GM15510 (cell line): Measurements from ENCODE around the gene TOMM5.

Experiments used
- POLR2A ChIP-seq: IDR thresholded peaks from 3 replicates; pipeline ENCODE4 v1.6.1; 2011; ENCODE audit warnings: borderline replicate concordance; ENCODE audit not compliant: insufficient read length; ENCODE audit errors: extremely low read depth

TOMM5 gene

DNA sequence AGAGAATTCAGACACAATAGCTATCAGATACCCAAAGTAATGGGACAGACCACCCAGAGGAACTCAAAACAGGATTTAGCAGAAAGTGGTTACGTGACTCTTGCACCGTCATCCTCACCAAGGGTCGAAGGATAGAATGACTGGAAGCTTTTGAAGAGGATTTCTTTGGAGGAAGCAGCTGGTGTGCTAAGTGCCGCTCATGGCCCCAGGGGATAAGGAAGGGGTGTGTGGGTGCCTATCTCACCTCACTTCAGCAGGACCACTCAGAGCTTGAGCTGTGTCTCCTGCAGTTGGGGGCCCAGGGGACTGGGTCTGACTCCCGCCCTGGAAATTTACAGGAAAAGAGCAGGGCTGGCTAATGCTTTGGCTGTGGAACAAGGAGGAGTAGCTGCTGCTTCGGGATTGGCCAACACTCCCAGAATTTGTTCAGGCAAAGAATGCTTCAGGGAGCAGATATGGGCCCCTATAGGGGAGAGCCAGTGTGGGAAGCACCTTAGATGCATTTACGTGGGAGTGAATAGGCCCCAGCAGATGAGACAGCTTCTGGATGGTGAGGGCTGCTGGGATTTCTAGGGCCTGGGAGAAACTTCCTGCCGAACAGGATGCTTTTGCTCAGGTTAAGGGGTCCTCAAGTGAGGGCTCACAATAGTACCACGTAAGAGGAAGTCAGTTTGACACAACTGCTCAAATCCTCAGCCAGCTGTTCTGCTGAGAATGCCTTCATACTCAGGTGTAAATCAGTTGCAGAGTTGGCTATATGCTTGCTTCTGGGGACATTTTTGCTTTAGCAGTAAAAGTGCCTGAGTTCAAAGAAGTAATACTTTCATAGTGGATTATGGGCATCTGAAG is 29.1 kb upstream of the TOMM5 start:
- TF ChIP-seq POLR2A, result no peak

DNA sequence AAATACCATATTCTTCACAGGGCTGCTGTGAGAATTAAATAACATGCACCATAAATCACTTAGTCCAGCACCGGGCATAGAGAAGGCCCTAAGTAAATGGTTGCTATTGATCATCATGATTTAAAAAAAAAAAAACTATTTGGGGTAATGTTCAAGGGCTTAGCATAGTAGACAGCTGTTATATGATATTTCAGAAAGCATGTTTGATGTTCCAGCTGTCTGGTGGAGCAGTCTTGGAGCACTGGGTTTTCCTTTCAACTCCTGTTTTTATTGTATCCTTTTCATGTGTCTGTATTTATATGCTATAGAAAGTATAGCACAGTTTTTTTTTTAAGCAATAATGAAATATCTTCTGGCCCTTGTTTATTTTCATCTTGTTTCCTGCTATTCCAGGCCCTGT is 28.0 kb upstream of the TOMM5 start:
- TF ChIP-seq POLR2A, result no peak

DNA sequence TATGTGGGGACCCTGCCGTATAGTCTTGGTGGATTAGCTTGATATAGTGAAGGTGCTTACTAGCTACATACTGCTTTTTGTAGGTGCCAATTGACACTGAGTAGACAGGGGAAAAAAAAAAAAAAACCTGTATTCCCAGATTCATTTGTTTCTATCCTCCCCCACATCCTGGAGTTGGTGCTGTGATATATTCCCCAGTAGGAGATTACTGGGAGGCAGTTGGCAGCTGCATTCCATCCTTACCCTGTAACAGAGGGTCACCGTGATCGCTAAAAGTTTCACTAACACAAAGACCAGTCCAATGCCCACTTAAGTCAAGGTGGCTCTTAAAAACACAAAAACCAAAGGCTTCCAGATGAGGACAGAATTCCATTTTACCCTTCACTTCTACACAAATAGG is 27.4 kb upstream of the TOMM5 start:
- no peak for TF ChIP-seq POLR2A

DNA sequence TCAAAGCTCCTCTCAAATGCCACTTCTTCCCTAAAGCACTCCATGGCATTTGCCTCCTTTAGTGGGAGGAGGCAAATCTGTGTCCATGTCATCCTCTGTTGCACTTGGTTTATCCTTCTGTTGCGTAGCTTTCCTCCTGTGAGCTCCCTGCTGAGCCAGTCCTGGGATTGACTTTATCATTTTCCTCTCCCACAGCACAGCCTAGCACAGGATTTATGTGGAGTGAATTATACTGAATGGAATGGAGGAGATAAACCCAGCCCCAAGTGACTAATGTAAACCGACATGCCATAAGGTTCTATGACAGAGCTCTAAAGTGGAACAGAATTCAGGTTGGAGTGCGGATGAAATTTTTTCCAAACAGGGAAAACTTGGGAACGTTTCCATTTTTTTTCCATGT is 26.4 kb upstream of the TOMM5 start:
- no peak for TF ChIP-seq POLR2A

DNA sequence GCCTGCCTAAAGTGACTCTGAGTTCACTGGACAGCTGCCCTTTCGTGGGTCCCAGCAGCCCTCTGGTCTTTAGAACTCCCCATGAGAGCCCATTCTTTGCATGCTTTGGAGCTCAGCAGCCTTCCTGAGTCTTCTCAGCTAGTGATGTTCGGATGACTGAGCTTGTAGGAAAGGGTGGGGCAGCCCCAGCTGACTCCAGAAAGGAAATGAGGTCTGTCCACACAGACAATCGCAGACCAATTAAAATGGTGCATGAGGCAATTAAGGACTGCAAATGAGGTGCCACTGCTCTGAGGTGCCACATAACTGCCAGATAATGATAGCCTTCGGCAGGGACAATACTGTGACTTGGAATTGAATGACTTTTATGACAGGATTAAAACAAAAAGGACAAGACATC is 25.4 kb upstream of the TOMM5 start:
- TF ChIP-seq POLR2A, result no peak

DNA sequence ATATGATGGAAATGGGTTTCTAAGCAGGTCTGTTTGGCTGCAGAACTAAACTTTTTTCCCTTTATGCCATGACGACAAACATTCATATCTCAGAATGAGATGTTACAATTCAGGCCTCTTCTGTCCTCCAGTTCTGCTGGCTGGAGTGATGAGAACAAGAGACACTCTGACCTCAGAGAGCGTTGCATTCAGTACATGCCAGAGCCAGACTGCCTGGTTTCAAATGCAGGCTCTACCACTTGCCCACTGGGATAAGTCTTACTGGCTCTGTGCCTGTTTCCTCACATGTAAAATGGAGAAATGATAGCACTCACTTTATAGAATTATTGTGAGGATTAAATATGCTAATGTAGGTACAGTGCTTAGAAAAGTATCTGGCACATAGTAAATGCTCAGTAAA is 24.8 kb upstream of the TOMM5 start:
- no peak for TF ChIP-seq POLR2A

DNA sequence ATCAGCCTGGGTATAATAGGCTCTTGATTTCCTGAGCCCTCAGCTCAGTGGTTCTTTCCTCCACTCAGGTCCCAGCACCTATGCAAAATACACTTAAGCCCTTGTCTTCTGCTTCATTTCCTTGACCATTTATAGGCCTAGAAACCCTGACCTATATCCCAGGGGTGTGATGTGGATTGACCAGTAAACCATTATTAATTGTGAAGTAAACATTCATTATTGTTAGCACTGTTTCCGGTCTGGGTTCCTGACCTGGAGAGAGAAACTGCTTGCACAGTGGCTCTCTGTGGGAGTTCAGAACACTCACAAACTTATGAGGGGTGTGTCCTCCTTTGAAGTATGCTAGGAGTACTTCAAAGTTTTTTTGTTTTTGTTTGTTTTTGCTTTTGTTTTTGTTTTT is 19.6 kb upstream of the TOMM5 start:
- no peak for TF ChIP-seq POLR2A

DNA sequence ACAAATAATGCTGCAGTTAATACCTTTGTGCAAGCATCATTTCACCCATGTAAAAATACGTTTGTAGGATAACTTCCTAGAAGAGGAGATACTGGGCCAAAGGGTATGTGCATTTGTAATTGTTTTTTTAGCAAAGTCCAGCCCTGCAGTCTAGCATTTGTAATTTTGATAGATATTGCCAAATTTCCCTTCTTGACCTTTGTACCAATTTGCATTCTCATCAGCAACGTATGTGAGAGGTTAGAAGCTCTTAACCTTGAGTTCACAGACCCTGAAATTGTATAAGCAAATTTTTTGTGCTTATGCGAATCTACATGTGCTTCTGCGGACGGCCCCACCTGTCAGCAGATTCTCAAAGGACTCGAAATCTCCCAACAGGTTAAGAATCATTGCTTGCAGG is 18.6 kb upstream of the TOMM5 start:
- TF ChIP-seq POLR2A, result no peak

DNA sequence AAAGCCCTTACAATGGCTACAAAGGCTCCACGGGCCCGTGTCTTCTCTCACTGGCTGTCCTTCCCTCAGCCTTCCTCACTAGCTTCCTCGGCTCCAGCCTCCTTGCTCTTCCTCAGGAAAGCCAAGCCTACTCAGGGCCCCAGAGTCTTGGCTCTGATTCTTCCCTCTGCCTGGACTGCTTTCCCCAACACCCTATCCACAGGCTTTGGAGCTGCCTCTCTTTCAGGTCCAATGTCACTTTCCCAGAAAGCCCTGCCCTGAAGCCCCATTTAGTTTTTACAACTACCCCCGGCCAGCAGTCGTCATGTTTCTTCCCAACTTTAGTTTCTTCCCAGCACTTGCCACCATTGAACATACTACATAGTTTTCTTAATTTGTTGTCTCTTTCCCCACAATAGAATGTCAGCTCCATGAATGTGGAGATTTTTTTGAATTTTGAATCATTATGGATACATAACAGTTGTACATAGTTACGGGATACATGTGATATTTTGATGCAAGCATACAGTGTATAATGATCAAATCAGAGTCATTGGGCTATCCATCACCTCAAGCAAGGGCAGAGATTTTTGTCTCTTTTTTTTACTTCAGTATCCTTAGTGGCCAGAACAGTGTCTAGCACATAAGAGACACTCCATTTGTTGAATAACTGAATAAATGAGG is 17.5 kb upstream of the TOMM5 start:
- no peak for TF ChIP-seq POLR2A

DNA sequence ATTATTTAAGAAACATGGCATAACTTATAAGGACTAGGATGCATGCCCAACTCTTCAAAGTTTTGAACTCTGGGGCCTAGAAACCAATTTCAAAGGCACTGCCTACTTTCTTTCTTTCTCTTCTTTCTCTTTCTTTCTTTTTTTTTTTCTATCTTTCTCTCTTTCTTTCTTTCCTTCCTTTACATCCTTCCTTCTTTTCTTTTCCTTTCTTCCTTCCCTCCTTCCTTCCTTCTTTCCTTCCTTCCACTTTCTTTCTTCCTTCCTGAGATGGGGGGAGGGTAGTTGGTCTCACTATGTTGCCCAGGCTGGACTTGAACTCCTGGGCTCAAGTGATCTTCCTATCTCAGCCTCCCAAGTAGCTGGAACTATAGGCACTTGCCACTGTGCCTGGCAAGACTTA is 15.9 kb upstream of the TOMM5 start:
- no peak for TF ChIP-seq POLR2A

DNA sequence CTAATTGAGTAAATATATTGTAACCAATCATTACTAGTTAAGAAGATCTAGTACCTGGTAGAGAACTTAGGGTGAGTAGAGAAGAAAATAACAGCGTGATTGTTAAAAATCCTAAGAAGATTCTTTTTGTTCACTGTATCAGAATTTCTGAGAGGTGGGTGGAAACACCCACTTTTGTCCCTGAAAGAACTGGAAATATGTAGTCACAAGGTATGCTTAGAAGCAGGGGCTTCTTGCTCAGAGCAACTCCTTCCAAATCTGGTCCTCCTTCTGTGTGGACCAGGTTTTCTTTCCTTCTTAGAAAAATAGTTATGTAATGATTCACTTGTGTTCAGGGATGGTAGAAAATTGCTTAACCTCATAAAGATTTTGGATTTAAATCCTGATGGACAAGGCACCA is 11.9 kb upstream of the TOMM5 start:
- TF ChIP-seq POLR2A, result no peak

DNA sequence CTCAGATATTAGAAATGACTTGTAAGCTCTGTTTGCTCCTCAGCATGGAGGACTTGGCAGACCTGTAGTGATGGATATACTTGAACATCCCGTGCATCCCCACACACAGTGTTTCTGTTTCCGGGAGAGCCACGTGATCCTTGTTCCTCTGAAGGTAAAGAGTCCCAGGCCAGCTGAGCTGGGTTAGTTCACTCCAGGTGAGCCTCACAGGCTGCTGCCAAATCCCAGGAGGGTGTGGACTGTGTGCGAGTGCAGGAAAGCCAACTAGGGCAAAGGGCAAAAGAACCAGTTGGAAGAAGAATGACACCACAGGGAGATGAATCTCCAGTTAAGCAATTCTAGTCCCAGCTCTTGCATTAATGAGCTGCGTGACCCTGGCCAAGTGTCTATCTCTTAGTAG is 10.4 kb upstream of the TOMM5 start:
- no peak for TF ChIP-seq POLR2A

DNA sequence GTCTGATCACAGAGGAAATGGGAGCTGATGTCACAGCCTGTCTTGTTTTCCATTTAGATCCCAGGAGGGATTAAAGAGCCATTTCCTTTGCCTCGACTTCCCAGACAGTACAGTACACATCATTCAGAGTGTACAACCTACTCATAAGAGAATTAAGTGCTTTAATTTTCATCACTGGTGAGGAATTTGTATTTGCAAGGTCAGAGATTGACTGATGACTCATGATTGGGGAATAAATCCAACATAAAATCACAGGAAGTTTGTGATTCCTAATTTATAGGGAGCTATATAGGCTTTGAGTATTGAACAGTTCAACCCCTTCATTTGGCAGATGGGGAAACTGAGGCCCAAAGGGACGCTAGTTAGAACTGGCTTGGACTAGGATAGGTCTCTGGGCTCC is 4.1 kb upstream of the TOMM5 start:
- no peak for TF ChIP-seq POLR2A

DNA sequence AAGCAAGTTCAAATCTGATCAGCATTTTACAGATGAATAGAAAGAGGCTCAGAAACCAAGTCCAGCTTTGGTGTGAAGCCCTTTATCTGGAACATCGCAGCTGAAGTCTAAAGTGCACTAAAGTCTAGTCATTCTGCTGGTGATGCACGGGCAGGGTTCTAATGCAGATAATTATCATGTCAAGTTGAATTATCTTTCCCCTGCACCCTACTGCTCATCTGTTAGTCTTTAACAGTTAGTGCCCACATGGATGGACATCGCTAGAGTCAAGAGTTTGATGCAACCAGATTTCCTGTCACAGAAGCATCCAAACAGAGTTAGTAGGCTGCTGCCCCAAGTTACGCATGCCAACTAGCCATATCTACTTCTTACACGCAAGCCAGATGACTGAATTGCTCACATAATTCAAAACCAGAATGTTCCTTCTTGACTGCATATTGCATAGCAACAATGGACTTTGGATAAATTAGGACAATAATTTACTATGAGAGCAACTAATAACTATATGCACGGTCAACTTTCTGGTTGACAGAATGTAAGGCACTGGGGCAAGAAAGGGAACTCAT is 1.6 kb upstream of the TOMM5 start:
- TF ChIP-seq POLR2A, result no peak

DNA sequence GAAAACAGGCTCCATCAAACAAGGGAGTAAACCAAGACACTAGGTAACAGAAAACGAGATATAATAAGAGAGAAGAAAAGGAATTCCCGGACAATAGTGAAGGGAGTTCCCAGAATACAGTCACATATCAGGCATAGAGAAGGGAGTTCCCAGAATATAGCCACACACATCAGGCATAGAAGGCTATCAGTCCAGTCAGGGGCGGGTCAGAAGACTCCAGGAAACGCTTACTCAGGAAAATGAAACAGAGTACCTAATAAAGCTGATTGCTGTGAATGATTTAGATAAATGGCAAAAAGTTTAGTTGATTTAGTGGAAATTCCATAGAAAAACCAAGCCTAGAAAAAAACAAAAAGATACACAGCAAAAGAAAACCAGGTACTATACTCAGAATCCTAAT is 4.9 kb downstream of the TOMM5 start:
- TF ChIP-seq POLR2A, result no peak

DNA sequence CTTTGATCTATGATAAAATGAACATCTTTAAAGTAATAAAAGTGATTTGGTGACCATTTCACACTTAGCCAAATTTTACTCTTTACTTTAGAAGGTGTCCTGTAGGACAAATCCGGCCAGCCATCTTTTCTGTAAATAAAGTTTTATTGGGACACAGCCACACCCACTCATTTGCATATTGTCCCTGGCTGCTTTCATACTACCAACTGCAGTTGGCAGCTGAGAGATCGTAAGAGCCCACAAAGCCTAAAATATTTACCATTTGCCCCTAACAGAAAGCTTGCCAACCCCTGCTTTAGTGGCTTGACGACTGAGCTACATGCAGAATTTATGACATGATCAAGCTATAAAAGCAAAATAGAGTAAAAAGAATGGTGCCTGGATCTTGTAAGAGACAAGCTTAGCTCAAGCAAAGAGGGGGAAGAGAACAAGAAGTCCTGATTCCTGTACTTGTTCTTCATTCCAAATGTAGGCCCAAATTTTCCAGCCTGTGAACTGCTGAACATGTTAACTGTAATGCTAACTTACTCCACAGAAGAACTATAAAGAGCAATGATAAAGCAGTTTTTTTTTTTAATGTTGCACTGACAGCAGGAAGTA is 8.8 kb downstream of the TOMM5 start:
- no peak for TF ChIP-seq POLR2A

DNA sequence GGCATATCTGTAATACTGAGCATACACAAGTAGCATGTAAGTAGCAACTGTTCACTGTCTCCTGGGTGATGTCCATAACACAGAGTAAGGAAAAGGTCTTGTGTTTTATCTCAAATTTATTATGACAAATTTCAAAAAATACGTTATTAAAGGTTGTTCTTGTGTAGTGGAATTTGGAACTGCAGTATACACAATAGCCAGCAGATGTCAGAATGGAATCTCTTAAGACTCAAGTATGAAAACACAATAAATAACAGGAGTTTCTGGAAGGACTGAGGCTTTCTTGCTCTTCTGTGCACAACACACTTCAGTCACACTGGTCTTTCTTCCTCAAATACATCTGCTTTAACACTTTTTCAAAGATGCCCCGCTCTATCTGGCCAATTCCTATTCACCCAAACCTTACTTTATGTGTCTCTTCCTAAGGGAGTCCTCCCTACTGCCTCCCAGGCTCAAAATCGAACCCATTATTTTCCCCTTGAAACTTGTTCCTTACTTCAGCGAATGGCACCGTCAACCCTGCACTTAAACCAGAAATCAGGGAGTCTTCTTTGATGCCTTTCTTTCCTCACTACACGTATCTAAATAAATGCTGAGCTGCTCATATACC is 9.7 kb downstream of the TOMM5 start:
- no peak for TF ChIP-seq POLR2A
